GM23338 (cell line): ENCODE results near the gene LTBR. TPM values are rescaled to one million over a fixed set of nuclear protein-coding genes. Genes with fewer than 3 reads are reported as not detected.

Experiments used
- ATAC-seq: fragments of 200-7000 bp; cut with Tn5 transposase; 3 replicates; pipeline ENCODE4 v1.9.1; 2020
- DNase-seq: peaks from one replicate; pipeline ENCODE4 v3.0.0-alpha.2; 2015; ENCODE audit warnings: low spot score
- H2AFZ ChIP-seq: fragments of 200-600 bp; sonication (generic); 2 replicates; pipeline ENCODE4 v1.8.0; 2016; ENCODE audit warnings: antibody characterized with exemption, mild to moderate bottlenecking, moderate library complexity
- H3F3A ChIP-seq: fragments of 200-600 bp; sonication (generic); replicated peaks from 2 replicates; pipeline ENCODE4 v1.8.0; 2017; ENCODE audit warnings: antibody characterized with exemption, mixed run types, low read depth
- H3K27ac ChIP-seq: fragments of 200-600 bp; sonication (generic); 2 replicates; pipeline ENCODE4 v1.6.1; 2016; ENCODE audit warnings: low read depth
- H3K27me3 ChIP-seq: fragments of 200-600 bp; sonication (generic); 2 replicates; pipeline ENCODE4 v1.8.0; 2016; ENCODE audit warnings: mild to moderate bottlenecking, mixed run types, moderate library complexity; ENCODE audit not compliant: insufficient read depth
- H3K36me3 ChIP-seq: fragments of 200-600 bp; sonication (generic); 2 replicates; pipeline ENCODE4 v1.8.0; 2016; ENCODE audit warnings: mild to moderate bottlenecking; ENCODE audit not compliant: insufficient read depth
- H3K4me1 ChIP-seq: fragments of 200-600 bp; sonication (generic); 2 replicates; pipeline ENCODE4 v1.8.0; 2016; ENCODE audit warnings: mild to moderate bottlenecking, moderate library complexity; ENCODE audit not compliant: insufficient read depth
- H3K4me2 ChIP-seq: fragments of 200-600 bp; sonication (generic); 2 replicates; pipeline ENCODE4 v1.7.1; 2017; ENCODE audit warnings: mixed run types
- H3K4me3 ChIP-seq: fragments of 200-600 bp; sonication (generic); 2 replicates; pipeline ENCODE4 v1.6.1; 2016; ENCODE audit warnings: mixed run types
- H3K79me2 ChIP-seq: fragments of 200-600 bp; sonication (generic); replicated peaks from 2 replicates; pipeline ENCODE4 v1.8.0; 2017; ENCODE audit warnings: mild to moderate bottlenecking; ENCODE audit not compliant: insufficient read depth
- H3K9me2 ChIP-seq: fragments of 200-600 bp; sonication (generic); 2 replicates; pipeline ENCODE4 v1.8.0; 2017; ENCODE audit not compliant: insufficient read depth
- H4K20me1 ChIP-seq: fragments of 200-600 bp; sonication (generic); replicated peaks from 2 replicates; pipeline ENCODE4 v1.8.0; 2017; ENCODE audit warnings: mild to moderate bottlenecking; ENCODE audit not compliant: insufficient read depth
- H3K27ac Mint-ChIP-seq: 2 replicates; pipeline ENCODE4 v1.8.0; 2020; ENCODE audit warnings: inconsistent platforms, mild to moderate bottlenecking, moderate library complexity, mixed read lengths
- H3K27me3 Mint-ChIP-seq: 3 replicates; pipeline ENCODE4 v1.8.0; 2022; ENCODE audit warnings: low read depth, mild to moderate bottlenecking, moderate library complexity, mixed read lengths, inconsistent platforms; ENCODE audit not compliant: insufficient read depth, poor library complexity
- H3K36me3 Mint-ChIP-seq: 3 replicates; pipeline ENCODE4 v1.8.0; 2021; ENCODE audit warnings: low read depth, mild to moderate bottlenecking, inconsistent platforms, moderate library complexity, mixed read lengths
- H3K4me1 Mint-ChIP-seq: 3 replicates; pipeline ENCODE4 v1.8.0; 2020; ENCODE audit warnings: mild to moderate bottlenecking, inconsistent platforms, mixed read lengths
- H3K4me3 Mint-ChIP-seq: 3 replicates; pipeline ENCODE4 v1.8.0; 2021; ENCODE audit warnings: moderate library complexity, mild to moderate bottlenecking, inconsistent platforms, mixed read lengths
- H3K9me3 Mint-ChIP-seq: 3 replicates; pipeline ENCODE4 v1.8.0; 2020; ENCODE audit warnings: moderate library complexity, mild to moderate bottlenecking, inconsistent platforms, mixed read lengths
- CREB1 ChIP-seq: fragments of 250-450 bp; sonication (Bioruptor Pico); IDR thresholded peaks from 2 replicates; pipeline ENCODE4 v1.5.0; 2020; ENCODE audit warnings: low read depth, mild to moderate bottlenecking, moderate library complexity
- EZH2 ChIP-seq: fragments of 200-600 bp; sonication (generic); IDR thresholded peaks from one replicate; pipeline ENCODE4 v1.8.0; 2017; ENCODE audit warnings: antibody characterized with exemption, mild to moderate bottlenecking, low read depth; ENCODE audit not compliant: unreplicated experiment
- EZH2phosphoT487 ChIP-seq: fragments of 200-600 bp; sonication (generic); IDR thresholded peaks from one replicate; pipeline ENCODE4 v1.8.1; 2018; ENCODE audit warnings: antibody characterized with exemption; ENCODE audit not compliant: unreplicated experiment
- JUNB ChIP-seq: IDR thresholded peaks from one replicate; pipeline ENCODE4 v1.6.1; 2016; ENCODE audit warnings: antibody characterized with exemption; ENCODE audit not compliant: unreplicated experiment
- NANOG ChIP-seq: IDR thresholded peaks from 2 replicates; pipeline ENCODE4 v1.6.1; 2016; ENCODE audit warnings: antibody characterized with exemption, borderline replicate concordance
- POLR2AphosphoS5 ChIP-seq: IDR thresholded peaks from 2 replicates; pipeline ENCODE4 v1.6.1; 2016; ENCODE audit warnings: antibody characterized with exemption, low read depth
- STAT1 ChIP-seq: IDR thresholded peaks from one replicate; pipeline ENCODE4 v1.6.1; 2016; ENCODE audit warnings: antibody characterized with exemption; ENCODE audit not compliant: unreplicated experiment
- ZNF114 ChIP-seq: fragments of 250-450 bp; sonication (Bioruptor Pico); IDR thresholded peaks from 2 replicates; pipeline ENCODE4 v1.5.0; 2020; ENCODE audit warnings: mild to moderate bottlenecking, moderate library complexity
- ZNF331 ChIP-seq: fragments of 250-450 bp; sonication (Bioruptor Pico); IDR thresholded peaks from 2 replicates; pipeline ENCODE4 v1.5.0; 2020; ENCODE audit warnings: low read depth, mild to moderate bottlenecking, moderate library complexity
- polyA plus RNA-seq: library from polyadenylated mRNA; unstranded; fragments of >200 nt; fragmentation: Nextera tagmentation; extraction: Ambion mirVana; gene quantifications from 2 replicates; pipeline ENCODE4 v1.2.1, GENCODE V29; 2016
- total RNA-seq: library from RNA; depleted of rRNA; stranded (reverse); fragments of >200 nt; shearing (Covaris generic); gene quantifications from 2 replicates; pipeline ENCODE4 v1.2.3, GENCODE V29; 2014
- TF ChIP-seq, protein P1 (sequence below): IDR thresholded peaks from 2 replicates; pipeline ENCODE4 v1.6.1; 2016; ENCODE audit warnings: antibody characterized with exemption
- TF ChIP-seq, protein P2 (sequence below): fragments of 250-450 bp; sonication (Bioruptor Pico); IDR thresholded peaks from 2 replicates; pipeline ENCODE4 v1.5.0; 2020; ENCODE audit warnings: mild to moderate bottlenecking, moderate library complexity
- TF ChIP-seq, protein P3 (sequence below): IDR thresholded peaks from one replicate; pipeline ENCODE4 v1.6.1; 2018; ENCODE audit warnings: antibody characterized with exemption; ENCODE audit not compliant: unreplicated experiment
- TF ChIP-seq, protein P4 (sequence below), 2 experiments: fragments of 200-600 bp in 1 of 2; sonication (generic) in 1 of 2; conservative IDR thresholded peaks; 2 replicates each; pipeline versions ENCODE4 v1.5.1 to v1.6.1; 2016 to 2017; ENCODE audit warnings: antibody characterized with exemption in 2 of 2, low read depth in 2 of 2, mild to moderate bottlenecking in 2 of 2, moderate library complexity in 1 of 2

LTBR gene
- total and polyA plus RNA-seq, 2 experiments from 2014 or later: 6.1 to 6.8 TPM

DNA sequence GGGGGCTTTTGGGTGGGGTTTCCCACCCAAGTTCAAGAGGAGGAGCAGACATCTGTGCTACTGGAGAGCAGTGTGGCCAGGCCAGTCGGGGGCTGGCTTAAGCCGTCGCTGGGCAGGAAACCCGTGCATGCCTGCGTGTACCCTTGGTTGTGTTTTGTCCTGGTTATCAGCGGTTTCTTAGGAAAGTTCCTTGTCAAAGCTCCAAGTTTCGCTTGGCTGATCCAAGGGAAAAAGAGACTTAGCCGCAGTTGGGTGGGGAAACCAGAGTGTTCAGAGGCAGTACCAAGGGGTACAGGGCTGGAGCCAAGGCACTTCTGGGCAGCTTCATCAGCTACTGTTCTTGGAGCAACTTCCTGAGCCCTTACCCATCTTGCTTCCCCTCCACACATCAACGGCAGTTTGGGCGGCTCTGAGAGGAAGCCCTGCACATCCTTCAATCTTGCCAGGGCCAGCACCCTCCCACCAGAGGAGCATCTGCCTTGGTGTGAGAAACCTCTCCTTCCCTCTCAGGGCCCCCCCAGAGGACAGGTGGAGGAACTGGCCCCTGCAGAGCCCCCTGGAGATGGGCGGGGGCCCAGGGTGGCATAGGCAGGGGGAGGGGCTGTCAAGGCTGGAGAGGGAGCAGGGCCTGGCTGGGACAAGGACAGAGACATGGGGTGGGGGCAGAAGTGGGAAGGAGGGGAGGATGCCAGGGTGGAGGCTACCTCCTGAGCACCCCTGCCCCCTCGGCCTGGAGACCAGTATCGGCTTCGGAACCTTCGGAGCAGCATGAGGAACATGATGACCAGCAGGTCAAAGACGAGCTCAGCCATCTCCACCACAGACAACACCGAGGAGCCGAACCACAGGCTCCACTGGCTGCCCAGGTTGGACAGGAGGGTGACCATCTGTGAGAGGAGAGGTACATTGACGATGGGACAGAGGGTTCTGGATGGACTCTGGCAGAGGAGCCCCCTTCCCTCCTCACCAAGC lies 36.3 kb upstream of the LTBR start:
- H3K27ac ChIP-seq: no peak overlapping the region
- no peak overlapping the region for H2AFZ ChIP-seq
- TF ChIP-seq, protein P1, sequence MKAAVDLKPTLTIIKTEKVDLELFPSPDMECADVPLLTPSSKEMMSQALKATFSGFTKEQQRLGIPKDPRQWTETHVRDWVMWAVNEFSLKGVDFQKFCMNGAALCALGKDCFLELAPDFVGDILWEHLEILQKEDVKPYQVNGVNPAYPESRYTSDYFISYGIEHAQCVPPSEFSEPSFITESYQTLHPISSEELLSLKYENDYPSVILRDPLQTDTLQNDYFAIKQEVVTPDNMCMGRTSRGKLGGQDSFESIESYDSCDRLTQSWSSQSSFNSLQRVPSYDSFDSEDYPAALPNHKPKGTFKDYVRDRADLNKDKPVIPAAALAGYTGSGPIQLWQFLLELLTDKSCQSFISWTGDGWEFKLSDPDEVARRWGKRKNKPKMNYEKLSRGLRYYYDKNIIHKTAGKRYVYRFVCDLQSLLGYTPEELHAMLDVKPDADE: no peak
- TF ChIP-seq POLR2AphosphoS5 (no peak), ZNF114 (CRISPR knock-in tag) (no peak), CREB1 (CRISPR knock-in tag) (no peak), EZH2 (no peak), EZH2phosphoT487 (no peak), ZNF331 (CRISPR knock-in tag) (no peak), JUNB (no peak), NANOG (no peak), STAT1 (no peak)
- TF ChIP-seq, protein P2, sequence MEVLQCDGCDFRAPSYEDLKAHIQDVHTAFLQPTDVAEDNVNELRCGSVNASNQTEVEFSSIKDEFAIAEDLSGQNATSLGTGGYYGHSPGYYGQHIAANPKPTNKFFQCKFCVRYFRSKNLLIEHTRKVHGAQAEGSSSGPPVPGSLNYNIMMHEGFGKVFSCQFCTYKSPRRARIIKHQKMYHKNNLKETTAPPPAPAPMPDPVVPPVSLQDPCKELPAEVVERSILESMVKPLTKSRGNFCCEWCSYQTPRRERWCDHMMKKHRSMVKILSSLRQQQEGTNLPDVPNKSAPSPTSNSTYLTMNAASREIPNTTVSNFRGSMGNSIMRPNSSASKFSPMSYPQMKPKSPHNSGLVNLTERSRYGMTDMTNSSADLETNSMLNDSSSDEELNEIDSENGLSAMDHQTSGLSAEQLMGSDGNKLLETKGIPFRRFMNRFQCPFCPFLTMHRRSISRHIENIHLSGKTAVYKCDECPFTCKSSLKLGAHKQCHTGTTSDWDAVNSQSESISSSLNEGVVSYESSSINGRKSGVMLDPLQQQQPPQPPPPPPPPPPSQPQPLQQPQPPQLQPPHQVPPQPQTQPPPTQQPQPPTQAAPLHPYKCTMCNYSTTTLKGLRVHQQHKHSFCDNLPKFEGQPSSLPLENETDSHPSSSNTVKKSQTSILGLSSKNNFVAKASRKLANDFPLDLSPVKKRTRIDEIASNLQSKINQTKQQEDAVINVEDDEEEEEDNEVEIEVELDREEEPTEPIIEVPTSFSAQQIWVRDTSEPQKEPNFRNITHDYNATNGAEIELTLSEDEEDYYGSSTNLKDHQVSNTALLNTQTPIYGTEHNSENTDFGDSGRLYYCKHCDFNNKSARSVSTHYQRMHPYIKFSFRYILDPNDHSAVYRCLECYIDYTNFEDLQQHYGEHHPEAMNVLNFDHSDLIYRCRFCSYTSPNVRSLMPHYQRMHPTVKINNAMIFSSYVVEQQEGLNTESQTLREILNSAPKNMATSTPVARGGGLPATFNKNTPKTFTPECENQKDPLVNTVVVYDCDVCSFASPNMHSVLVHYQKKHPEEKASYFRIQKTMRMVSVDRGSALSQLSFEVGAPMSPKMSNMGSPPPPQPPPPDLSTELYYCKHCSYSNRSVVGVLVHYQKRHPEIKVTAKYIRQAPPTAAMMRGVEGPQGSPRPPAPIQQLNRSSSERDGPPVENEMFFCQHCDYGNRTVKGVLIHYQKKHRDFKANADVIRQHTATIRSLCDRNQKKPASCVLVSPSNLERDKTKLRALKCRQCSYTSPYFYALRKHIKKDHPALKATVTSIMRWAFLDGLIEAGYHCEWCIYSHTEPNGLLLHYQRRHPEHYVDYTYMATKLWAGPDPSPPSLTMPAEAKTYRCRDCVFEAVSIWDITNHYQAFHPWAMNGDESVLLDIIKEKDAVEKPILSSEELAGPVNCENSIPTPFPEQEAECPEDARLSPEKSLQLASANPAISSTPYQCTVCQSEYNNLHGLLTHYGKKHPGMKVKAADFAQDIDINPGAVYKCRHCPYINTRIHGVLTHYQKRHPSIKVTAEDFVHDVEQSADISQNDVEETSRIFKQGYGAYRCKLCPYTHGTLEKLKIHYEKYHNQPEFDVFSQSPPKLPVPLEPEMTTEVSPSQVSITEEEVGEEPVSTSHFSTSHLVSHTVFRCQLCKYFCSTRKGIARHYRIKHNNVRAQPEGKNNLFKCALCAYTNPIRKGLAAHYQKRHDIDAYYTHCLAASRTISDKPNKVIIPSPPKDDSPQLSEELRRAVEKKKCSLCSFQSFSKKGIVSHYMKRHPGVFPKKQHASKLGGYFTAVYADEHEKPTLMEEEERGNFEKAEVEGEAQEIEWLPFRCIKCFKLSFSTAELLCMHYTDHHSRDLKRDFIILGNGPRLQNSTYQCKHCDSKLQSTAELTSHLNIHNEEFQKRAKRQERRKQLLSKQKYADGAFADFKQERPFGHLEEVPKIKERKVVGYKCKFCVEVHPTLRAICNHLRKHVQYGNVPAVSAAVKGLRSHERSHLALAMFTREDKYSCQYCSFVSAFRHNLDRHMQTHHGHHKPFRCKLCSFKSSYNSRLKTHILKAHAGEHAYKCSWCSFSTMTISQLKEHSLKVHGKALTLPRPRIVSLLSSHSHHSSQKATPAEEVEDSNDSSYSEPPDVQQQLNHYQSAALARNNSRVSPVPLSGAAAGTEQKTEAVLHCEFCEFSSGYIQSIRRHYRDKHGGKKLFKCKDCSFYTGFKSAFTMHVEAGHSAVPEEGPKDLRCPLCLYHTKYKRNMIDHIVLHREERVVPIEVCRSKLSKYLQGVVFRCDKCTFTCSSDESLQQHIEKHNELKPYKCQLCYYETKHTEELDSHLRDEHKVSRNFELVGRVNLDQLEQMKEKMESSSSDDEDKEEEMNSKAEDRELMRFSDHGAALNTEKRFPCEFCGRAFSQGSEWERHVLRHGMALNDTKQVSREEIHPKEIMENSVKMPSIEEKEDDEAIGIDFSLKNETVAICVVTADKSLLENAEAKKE (CRISPR knock-in tag): no peak
- TF ChIP-seq, protein P3, sequence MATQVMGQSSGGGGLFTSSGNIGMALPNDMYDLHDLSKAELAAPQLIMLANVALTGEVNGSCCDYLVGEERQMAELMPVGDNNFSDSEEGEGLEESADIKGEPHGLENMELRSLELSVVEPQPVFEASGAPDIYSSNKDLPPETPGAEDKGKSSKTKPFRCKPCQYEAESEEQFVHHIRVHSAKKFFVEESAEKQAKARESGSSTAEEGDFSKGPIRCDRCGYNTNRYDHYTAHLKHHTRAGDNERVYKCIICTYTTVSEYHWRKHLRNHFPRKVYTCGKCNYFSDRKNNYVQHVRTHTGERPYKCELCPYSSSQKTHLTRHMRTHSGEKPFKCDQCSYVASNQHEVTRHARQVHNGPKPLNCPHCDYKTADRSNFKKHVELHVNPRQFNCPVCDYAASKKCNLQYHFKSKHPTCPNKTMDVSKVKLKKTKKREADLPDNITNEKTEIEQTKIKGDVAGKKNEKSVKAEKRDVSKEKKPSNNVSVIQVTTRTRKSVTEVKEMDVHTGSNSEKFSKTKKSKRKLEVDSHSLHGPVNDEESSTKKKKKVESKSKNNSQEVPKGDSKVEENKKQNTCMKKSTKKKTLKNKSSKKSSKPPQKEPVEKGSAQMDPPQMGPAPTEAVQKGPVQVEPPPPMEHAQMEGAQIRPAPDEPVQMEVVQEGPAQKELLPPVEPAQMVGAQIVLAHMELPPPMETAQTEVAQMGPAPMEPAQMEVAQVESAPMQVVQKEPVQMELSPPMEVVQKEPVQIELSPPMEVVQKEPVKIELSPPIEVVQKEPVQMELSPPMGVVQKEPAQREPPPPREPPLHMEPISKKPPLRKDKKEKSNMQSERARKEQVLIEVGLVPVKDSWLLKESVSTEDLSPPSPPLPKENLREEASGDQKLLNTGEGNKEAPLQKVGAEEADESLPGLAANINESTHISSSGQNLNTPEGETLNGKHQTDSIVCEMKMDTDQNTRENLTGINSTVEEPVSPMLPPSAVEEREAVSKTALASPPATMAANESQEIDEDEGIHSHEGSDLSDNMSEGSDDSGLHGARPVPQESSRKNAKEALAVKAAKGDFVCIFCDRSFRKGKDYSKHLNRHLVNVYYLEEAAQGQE: no peak
- TF ChIP-seq, protein P4, sequence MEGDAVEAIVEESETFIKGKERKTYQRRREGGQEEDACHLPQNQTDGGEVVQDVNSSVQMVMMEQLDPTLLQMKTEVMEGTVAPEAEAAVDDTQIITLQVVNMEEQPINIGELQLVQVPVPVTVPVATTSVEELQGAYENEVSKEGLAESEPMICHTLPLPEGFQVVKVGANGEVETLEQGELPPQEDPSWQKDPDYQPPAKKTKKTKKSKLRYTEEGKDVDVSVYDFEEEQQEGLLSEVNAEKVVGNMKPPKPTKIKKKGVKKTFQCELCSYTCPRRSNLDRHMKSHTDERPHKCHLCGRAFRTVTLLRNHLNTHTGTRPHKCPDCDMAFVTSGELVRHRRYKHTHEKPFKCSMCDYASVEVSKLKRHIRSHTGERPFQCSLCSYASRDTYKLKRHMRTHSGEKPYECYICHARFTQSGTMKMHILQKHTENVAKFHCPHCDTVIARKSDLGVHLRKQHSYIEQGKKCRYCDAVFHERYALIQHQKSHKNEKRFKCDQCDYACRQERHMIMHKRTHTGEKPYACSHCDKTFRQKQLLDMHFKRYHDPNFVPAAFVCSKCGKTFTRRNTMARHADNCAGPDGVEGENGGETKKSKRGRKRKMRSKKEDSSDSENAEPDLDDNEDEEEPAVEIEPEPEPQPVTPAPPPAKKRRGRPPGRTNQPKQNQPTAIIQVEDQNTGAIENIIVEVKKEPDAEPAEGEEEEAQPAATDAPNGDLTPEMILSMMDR (conservative IDR thresholded peaks at IDR 0.05; ENCODE audit: low read depth in 2 of 2): no peak
- no peak overlapping the region for H3K4me3 ChIP-seq
- H3K36me3 ChIP-seq: no peaks in the 10 kb centered on the region; the same call in 1 of the 2 replicates
- H3F3A ChIP-seq: no peaks in the 10 kb centered on the region; the same call in 1 of the 2 replicates
- Mint-ChIP-seq H3K4me3 (no peak overlapping the region), H3K27me3 (peaks cover 5% of the 10 kb centered on the region), H3K27ac (no peak overlapping the region), H3K4me1 (peaks cover 12% of the 10 kb centered on the region), H3K9me3 (no peaks in the 10 kb centered on the region), H3K36me3 (peaks cover 49% of the 10 kb centered on the region)
- no peaks in the 10 kb centered on the region for H3K27me3 ChIP-seq
- H3K9me2 ChIP-seq: peaks cover 4% of the 10 kb centered on the region; the same call in 1 of the 2 replicates
- no peaks in the 10 kb centered on the region for H4K20me1 ChIP-seq
- no peak overlapping the region for H3K4me2 ChIP-seq
- H3K79me2 ChIP-seq: no peaks in the 10 kb centered on the region
- H3K4me1 ChIP-seq: peaks cover 14% of the 10 kb centered on the region
- ATAC-seq (no peak), DNase-seq (no peak)
